ENCODE results near the gene EFR3B. TPM values are rescaled to one million over a fixed set of nuclear protein-coding genes. Genes with fewer than 3 reads are reported as not detected.

Gene EFR3B
- total RNA-seq, 1 experiment from 2014 or later = 7.0 TPM

DNA sequence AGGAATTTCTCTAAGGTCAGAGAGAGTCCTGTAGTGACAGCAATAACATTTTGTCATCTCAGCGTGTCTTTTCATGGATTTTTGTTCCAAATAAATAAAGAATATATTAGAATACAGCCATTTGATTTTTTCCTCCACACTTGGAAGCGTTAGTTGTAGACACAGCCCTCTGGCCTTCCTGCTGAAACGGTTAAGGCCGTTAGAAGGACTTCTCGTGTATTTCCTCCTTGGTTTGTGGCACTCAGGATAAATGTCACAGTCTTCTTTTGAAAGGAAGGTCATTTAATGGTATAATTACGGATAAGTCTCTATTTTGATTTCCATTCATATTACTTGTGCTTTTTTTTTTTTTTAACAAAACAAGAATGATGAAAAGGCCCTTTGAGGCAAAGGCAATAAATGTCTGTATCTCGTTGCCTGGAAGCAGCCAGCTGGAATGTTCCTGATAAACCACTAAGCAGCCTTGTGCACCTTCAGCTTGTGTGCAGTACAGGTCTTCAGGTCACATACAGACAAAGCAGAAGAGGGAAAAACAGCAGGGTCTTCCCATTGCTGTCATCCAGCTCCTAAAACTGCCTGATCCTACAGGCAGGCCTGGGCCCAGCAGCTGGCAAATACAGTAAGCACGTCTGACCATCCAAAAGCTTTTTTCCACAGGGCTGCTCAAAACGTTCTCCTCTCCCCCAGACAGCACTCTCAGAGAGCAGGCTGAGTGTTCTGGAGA lies 14.4 kb downstream of the EFR3B start:
- no peak overlapping the region for H3K9ac ChIP-seq (ENCODE audit: extremely low read depth, insufficient read length, low read length)

More for the DNA sequence above, 14.4 kb downstream of the EFR3B start:
- no peak overlapping the region for H3K23ac ChIP-seq (ENCODE audit: insufficient read length, low read depth, low read length)
- no CpG with 5 or more reads among the region's 9 CpGs for WGBS (ENCODE audit: extremely low coverage, insufficient read length, low lambda C conversion rate)
- H3K4me1 ChIP-seq (ENCODE audit: insufficient read depth, low read length) = no peaks in the 10 kb centered on the region
- no peak overlapping the region for H3K27ac ChIP-seq (ENCODE audit: insufficient read length, low read depth, low read length)
- H3K4me3 Mint-ChIP-seq = no peak overlapping the region
- H3K79me1 ChIP-seq (ENCODE audit: insufficient read depth, low read depth, low read length, poor library complexity, severe bottlenecking) = no peaks in the 10 kb centered on the region
- no peak overlapping the region for H2BK20ac ChIP-seq (ENCODE audit: low read depth, low read length, poor library complexity, severe bottlenecking)
- no peak overlapping the region for H2BK15ac ChIP-seq (ENCODE audit: low read depth, low read length)
- no peaks in the 10 kb centered on the region for H3K23me2 ChIP-seq (ENCODE audit: insufficient read length, low read depth, low read length, poor library complexity, severe bottlenecking)
- no peak overlapping the region for H2BK5ac ChIP-seq (ENCODE audit: insufficient read length, low read length)
- H3K79me2 ChIP-seq (ENCODE audit: insufficient read depth, low read length) = no peaks in the 10 kb centered on the region
- H2BK12ac ChIP-seq (ENCODE audit: insufficient read length, low read depth, low read length) = no peak overlapping the region
- H3K27me3 ChIP-seq (ENCODE audit: insufficient read depth, low read length) = no peaks in the 10 kb centered on the region
- H3K27ac Mint-ChIP-seq = peak overlapping the region in 1 of 3 experiments; percentile 75; a peak in 1 of 7 replicates
- H4K8ac ChIP-seq (replicated peaks; ENCODE audit: insufficient read length, low read depth, low read length) = no peak overlapping the region
- H2BK120ac ChIP-seq (ENCODE audit: low read depth, low read length, poor library complexity, severe bottlenecking) = no peak overlapping the region
- no peak overlapping the region for H3K56ac ChIP-seq (ENCODE audit: insufficient read length, low read depth, low read length)
- TF ChIP-seq, protein P1, sequence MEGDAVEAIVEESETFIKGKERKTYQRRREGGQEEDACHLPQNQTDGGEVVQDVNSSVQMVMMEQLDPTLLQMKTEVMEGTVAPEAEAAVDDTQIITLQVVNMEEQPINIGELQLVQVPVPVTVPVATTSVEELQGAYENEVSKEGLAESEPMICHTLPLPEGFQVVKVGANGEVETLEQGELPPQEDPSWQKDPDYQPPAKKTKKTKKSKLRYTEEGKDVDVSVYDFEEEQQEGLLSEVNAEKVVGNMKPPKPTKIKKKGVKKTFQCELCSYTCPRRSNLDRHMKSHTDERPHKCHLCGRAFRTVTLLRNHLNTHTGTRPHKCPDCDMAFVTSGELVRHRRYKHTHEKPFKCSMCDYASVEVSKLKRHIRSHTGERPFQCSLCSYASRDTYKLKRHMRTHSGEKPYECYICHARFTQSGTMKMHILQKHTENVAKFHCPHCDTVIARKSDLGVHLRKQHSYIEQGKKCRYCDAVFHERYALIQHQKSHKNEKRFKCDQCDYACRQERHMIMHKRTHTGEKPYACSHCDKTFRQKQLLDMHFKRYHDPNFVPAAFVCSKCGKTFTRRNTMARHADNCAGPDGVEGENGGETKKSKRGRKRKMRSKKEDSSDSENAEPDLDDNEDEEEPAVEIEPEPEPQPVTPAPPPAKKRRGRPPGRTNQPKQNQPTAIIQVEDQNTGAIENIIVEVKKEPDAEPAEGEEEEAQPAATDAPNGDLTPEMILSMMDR (conservative IDR thresholded peaks at IDR 0.05) = no peak
- no peaks in the 10 kb centered on the region for H3K9me3 ChIP-seq (ENCODE audit: control insufficient read depth, low read depth, low read length)
- no peak overlapping the region for H4K91ac ChIP-seq (ENCODE audit: insufficient read length, low read depth, low read length)
- no peaks in the 10 kb centered on the region for H3K36me3 Mint-ChIP-seq (ENCODE audit: insufficient read depth in 1 of 3, low read depth in 3 of 3)
- no peak overlapping the region for H3K4me2 ChIP-seq (ENCODE audit: insufficient read depth, insufficient read length, low read length)
- no peak overlapping the region for H3T11ph ChIP-seq (ENCODE audit: low read length)
- H4K20me1 ChIP-seq (ENCODE audit: control insufficient read depth, insufficient read depth, insufficient read length) = no peaks in the 10 kb centered on the region
- no peak overlapping the region for H2AK5ac ChIP-seq (ENCODE audit: insufficient read length, low read length)
- no peak overlapping the region for H3K18ac ChIP-seq (ENCODE audit: insufficient read length, low read depth, low read length)
- no peak overlapping the region for H3K14ac ChIP-seq (ENCODE audit: insufficient read depth, low read length)
- H3K4me1 Mint-ChIP-seq = no peaks in the 10 kb centered on the region; a peak in 1 of 4 replicates
- H3K27me3 Mint-ChIP-seq (ENCODE audit: low read depth) = no peaks in the 10 kb centered on the region
- H3K9me3 Mint-ChIP-seq = no peaks in the 10 kb centered on the region
- no peak for DNase-seq
- no peak overlapping the region for H2AFZ ChIP-seq (ENCODE audit: low read length)
- H3K4ac ChIP-seq (ENCODE audit: low read depth, low read length) = no peak overlapping the region
- no peak overlapping the region for H4K5ac ChIP-seq (ENCODE audit: insufficient read length, low read depth, low read length)
